ENCODE measurements around the gene CENPB.
"Not testable (repeated sequence)": the region's sequence is repeated elsewhere in the genome, so short reads cannot be mapped to it uniquely, and the experiment has no call there.

Gene CENPB

DNA sequence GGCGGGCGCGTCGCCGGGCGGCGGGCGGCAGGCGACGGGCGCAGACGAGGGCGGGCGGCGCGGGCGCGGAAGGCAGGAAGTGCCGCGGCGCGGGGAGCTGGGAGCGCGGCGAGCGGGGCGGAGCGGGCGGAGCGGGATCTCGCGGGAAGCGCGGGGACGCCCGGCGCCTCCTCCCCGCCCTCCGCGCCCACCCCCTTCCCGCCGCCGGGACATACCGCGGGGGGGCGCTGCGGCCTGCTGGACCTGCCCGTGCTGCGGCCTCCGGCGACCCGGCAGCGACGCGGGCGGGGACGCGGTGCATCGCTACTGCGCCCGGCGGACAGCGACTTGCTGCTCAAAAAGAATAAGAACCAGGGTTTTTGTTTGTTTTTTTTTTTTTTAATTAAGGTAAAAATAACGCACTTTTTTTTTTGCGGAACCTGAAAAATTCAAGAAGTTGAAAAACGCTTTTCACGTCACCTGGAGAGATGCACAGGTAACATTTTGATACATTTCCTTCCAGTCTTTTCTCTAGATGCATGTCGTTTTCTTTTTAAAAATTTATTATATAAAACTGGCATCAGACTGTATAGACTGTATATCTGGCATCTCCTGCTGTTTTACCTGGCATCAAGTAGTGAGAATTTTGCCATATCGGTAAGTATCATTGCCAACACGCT, at the start of gene CENPB:
Gene CENPB (minus strand): TSS at position 76 of the 659 bp plus-strand sequence. CDS start 257 bp downstream, outside the sequence.
- no peaks in the 10 kb centered on the region for H3K9me3 ChIP-seq (ENCODE audit: control insufficient read depth in 2 of 2, low read length in 2 of 2)
- peak within 1 kb of the TSS; percentile 57 to 76 for H3K27ac ChIP-seq (ENCODE audit: low read depth in 2 of 2, low read length in 2 of 2)
- peaks cover 16 to 30% of the 10 kb centered on the region in 2 donors for H3K4me1 ChIP-seq (ENCODE audit: control insufficient read depth in 2 of 2, insufficient read depth in 2 of 2, low read length in 2 of 2)
- peaks cover 5% of the 10 kb centered on the region in 2 donors for H3K36me3 ChIP-seq (ENCODE audit: control insufficient read depth in 2 of 2, insufficient read depth in 2 of 2, low read length in 2 of 2)
- H3K4me3 ChIP-seq (ENCODE audit: low read length in 2 of 2), result peak within 1 kb of the TSS; percentile 85 to 87
- no peaks in the 10 kb centered on the region for H3K27me3 ChIP-seq (ENCODE audit: control insufficient read depth in 2 of 2, insufficient read depth in 2 of 2, low read length in 2 of 2)
- peak within 1 kb of the TSS; percentile 27 to 77 for H3K9ac ChIP-seq (ENCODE audit: low read depth in 1 of 2, low read length in 2 of 2)

GRCh38 chr20:3836132-3836531, 49.6 kb upstream of the CENPB start:
- Histone ChIP-seq H3K9ac (ENCODE audit: low read depth in 1 of 2, low read length in 2 of 2) (no peak overlapping the region), H3K9me3 (ENCODE audit: control insufficient read depth in 2 of 2, low read length in 2 of 2) (no peaks in the 10 kb centered on the region), H3K4me3 (ENCODE audit: low read length in 2 of 2) (no peak overlapping the region), H3K36me3 (ENCODE audit: control insufficient read depth in 2 of 2, insufficient read depth in 2 of 2, low read length in 2 of 2) (peaks cover 0 to 3% of the 10 kb centered on the region in 2 donors), H3K4me1 (ENCODE audit: control insufficient read depth in 2 of 2, insufficient read depth in 2 of 2, low read length in 2 of 2) (no peaks in the 10 kb centered on the region), H3K27me3 (ENCODE audit: control insufficient read depth in 2 of 2, insufficient read depth in 2 of 2, low read length in 2 of 2) (no peaks in the 10 kb centered on the region), H3K27ac (ENCODE audit: low read depth in 2 of 2, low read length in 2 of 2) (no peak overlapping the region)

- H3K27me3 ChIP-seq (ENCODE audit: control insufficient read depth in 2 of 2, insufficient read depth in 2 of 2, low read length in 2 of 2); H3K9me3 ChIP-seq (ENCODE audit: control insufficient read depth in 2 of 2, low read length in 2 of 2); H3K4me3 ChIP-seq (ENCODE audit: low read length in 2 of 2); H3K27ac ChIP-seq (ENCODE audit: low read depth in 2 of 2, low read length in 2 of 2); H3K4me1 ChIP-seq (ENCODE audit: control insufficient read depth in 2 of 2, insufficient read depth in 2 of 2, low read length in 2 of 2); H3K36me3 ChIP-seq (ENCODE audit: control insufficient read depth in 2 of 2, insufficient read depth in 2 of 2, low read length in 2 of 2); H3K9ac ChIP-seq (ENCODE audit: low read depth in 1 of 2, low read length in 2 of 2): not testable (repeated sequence)
These were observed 43.4 kb upstream of the CENPB start for GRCh38 chr20:3829891-3830290.

GRCh38 chr20:3828798-3829197, 42.3 kb upstream of the CENPB start:
- no peak overlapping the region for H3K4me3 ChIP-seq (ENCODE audit: low read length in 2 of 2)
- H3K9ac ChIP-seq (ENCODE audit: low read depth in 1 of 2, low read length in 2 of 2), result no peak overlapping the region
- no peaks in the 10 kb centered on the region for H3K4me1 ChIP-seq (ENCODE audit: control insufficient read depth in 2 of 2, insufficient read depth in 2 of 2, low read length in 2 of 2)
- no peak overlapping the region for H3K27ac ChIP-seq (ENCODE audit: low read depth in 2 of 2, low read length in 2 of 2)
- no peaks in the 10 kb centered on the region for H3K9me3 ChIP-seq (ENCODE audit: control insufficient read depth in 2 of 2, low read length in 2 of 2)
- no peaks in the 10 kb centered on the region for H3K27me3 ChIP-seq (ENCODE audit: control insufficient read depth in 2 of 2, insufficient read depth in 2 of 2, low read length in 2 of 2)
- peaks cover 17 to 18% of the 10 kb centered on the region in 2 donors for H3K36me3 ChIP-seq (ENCODE audit: control insufficient read depth in 2 of 2, insufficient read depth in 2 of 2, low read length in 2 of 2)

- Histone ChIP-seq H3K27ac (ENCODE audit: low read depth in 2 of 2, low read length in 2 of 2) (no peak overlapping the region), H3K9ac (ENCODE audit: low read depth in 1 of 2, low read length in 2 of 2) (no peak overlapping the region), H3K9me3 (ENCODE audit: control insufficient read depth in 2 of 2, low read length in 2 of 2) (no peaks in the 10 kb centered on the region), H3K4me3 (ENCODE audit: low read length in 2 of 2) (no peak overlapping the region), H3K4me1 (ENCODE audit: control insufficient read depth in 2 of 2, insufficient read depth in 2 of 2, low read length in 2 of 2) (peaks cover 2 to 4% of the 10 kb centered on the region in 2 donors), H3K27me3 (ENCODE audit: control insufficient read depth in 2 of 2, insufficient read depth in 2 of 2, low read length in 2 of 2) (no peaks in the 10 kb centered on the region), H3K36me3 (ENCODE audit: control insufficient read depth in 2 of 2, insufficient read depth in 2 of 2, low read length in 2 of 2) (peaks cover 23 to 36% of the 10 kb centered on the region in 2 donors)
These were observed 39.9 kb upstream of the CENPB start for GRCh38 chr20:3826420-3826819.

DNA sequence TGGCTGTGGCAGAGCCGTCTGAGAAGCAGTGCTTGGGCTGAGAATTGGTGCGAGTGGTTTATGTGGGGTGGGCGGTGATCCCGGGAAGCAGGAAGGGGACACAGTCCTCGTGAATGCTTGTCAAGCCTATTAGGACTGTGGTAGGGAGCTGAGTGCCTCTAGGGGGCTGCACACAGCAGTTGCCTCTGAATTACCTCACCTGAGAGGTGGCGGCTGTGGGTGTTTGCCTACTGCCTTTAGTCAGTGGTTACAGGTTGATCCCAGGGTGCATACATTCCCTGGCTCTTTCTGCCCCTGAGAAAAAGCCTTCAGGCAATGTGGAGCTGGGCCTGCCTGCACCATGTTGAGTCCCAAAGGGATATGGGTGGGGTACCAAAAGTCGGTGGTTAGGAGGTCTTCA, 39.0 kb upstream of the CENPB start:
- H3K9me3 ChIP-seq (ENCODE audit: control insufficient read depth in 2 of 2, low read length in 2 of 2), result no peaks in the 10 kb centered on the region
- H3K9ac ChIP-seq (ENCODE audit: low read depth in 1 of 2, low read length in 2 of 2), result no peak overlapping the region
- H3K4me3 ChIP-seq (ENCODE audit: low read length in 2 of 2), result no peak overlapping the region
- H3K4me1 ChIP-seq (ENCODE audit: control insufficient read depth in 2 of 2, insufficient read depth in 2 of 2, low read length in 2 of 2), result peaks cover 3 to 9% of the 10 kb centered on the region in 2 donors
- H3K27ac ChIP-seq (ENCODE audit: low read depth in 2 of 2, low read length in 2 of 2), result no peak overlapping the region
- H3K36me3 ChIP-seq (ENCODE audit: control insufficient read depth in 2 of 2, insufficient read depth in 2 of 2, low read length in 2 of 2), result peaks cover 23 to 36% of the 10 kb centered on the region in 2 donors
- no peaks in the 10 kb centered on the region for H3K27me3 ChIP-seq (ENCODE audit: control insufficient read depth in 2 of 2, insufficient read depth in 2 of 2, low read length in 2 of 2)

GRCh38 chr20:3823881-3824280, 37.3 kb upstream of the CENPB start:
- Histone ChIP-seq H3K27ac (ENCODE audit: low read depth in 2 of 2, low read length in 2 of 2) (no peak overlapping the region), H3K4me1 (ENCODE audit: control insufficient read depth in 2 of 2, insufficient read depth in 2 of 2, low read length in 2 of 2) (peaks cover 12 to 17% of the 10 kb centered on the region in 2 donors), H3K4me3 (ENCODE audit: low read length in 2 of 2) (no peak overlapping the region), H3K36me3 (ENCODE audit: control insufficient read depth in 2 of 2, insufficient read depth in 2 of 2, low read length in 2 of 2) (peaks cover 23 to 36% of the 10 kb centered on the region in 2 donors), H3K27me3 (ENCODE audit: control insufficient read depth in 2 of 2, insufficient read depth in 2 of 2, low read length in 2 of 2) (no peaks in the 10 kb centered on the region), H3K9ac (ENCODE audit: low read depth in 1 of 2, low read length in 2 of 2) (no peak overlapping the region), H3K9me3 (ENCODE audit: control insufficient read depth in 2 of 2, low read length in 2 of 2) (no peaks in the 10 kb centered on the region)

DNA sequence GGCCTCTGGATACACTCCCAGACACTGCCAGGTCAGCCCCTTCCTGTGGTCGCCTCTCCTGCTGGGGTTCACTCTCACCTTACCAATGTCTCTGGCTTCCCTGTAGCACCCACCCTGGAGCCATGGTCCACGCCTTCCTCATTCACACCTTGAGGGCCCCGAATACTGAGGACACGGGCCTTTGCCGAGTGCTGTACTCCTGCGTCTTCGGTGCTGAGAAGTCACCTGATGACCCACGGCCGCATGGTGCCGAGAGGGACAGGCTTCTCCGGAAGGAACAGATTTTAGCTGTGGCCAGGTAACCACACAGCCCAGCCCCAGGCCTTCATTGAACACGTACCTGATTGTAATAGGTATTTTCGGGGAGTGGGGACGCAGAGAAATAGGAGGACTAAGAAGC, 35.5 kb upstream of the CENPB start:
- H3K9ac ChIP-seq (ENCODE audit: low read depth in 1 of 2, low read length in 2 of 2), result no peak overlapping the region
- no peaks in the 10 kb centered on the region for H3K27me3 ChIP-seq (ENCODE audit: control insufficient read depth in 2 of 2, insufficient read depth in 2 of 2, low read length in 2 of 2)
- H3K36me3 ChIP-seq (ENCODE audit: control insufficient read depth in 2 of 2, insufficient read depth in 2 of 2, low read length in 2 of 2), result peaks cover 23 to 36% of the 10 kb centered on the region in 2 donors
- H3K9me3 ChIP-seq (ENCODE audit: control insufficient read depth in 2 of 2, low read length in 2 of 2), result no peaks in the 10 kb centered on the region
- peaks cover 20 to 23% of the 10 kb centered on the region in 2 donors for H3K4me1 ChIP-seq (ENCODE audit: control insufficient read depth in 2 of 2, insufficient read depth in 2 of 2, low read length in 2 of 2)
- H3K4me3 ChIP-seq (ENCODE audit: low read length in 2 of 2), result no peak overlapping the region
- H3K27ac ChIP-seq (ENCODE audit: low read depth in 2 of 2, low read length in 2 of 2), result no peak overlapping the region

GRCh38 chr20:3820901-3821727, 34.6 kb upstream of the CENPB start:
- H3K27ac ChIP-seq (ENCODE audit: low read depth in 2 of 2, low read length in 2 of 2), result peak overlapping the region; percentile 99 to 100
- no peaks in the 10 kb centered on the region for H3K27me3 ChIP-seq (ENCODE audit: control insufficient read depth in 2 of 2, insufficient read depth in 2 of 2, low read length in 2 of 2)
- peak overlapping the region; percentile 89 to 93 for H3K4me3 ChIP-seq (ENCODE audit: low read length in 2 of 2)
- peaks cover 20 to 23% of the 10 kb centered on the region in 2 donors for H3K4me1 ChIP-seq (ENCODE audit: control insufficient read depth in 2 of 2, insufficient read depth in 2 of 2, low read length in 2 of 2)
- H3K9ac ChIP-seq (ENCODE audit: low read depth in 1 of 2, low read length in 2 of 2), result peak overlapping the region; percentile 96 to 98
- H3K9me3 ChIP-seq (ENCODE audit: control insufficient read depth in 2 of 2, low read length in 2 of 2), result no peaks in the 10 kb centered on the region
- peaks cover 18 to 33% of the 10 kb centered on the region in 2 donors for H3K36me3 ChIP-seq (ENCODE audit: control insufficient read depth in 2 of 2, insufficient read depth in 2 of 2, low read length in 2 of 2)
